Esophagus squamous epithelium (tissue), 5 donors: ENCODE data around the gene LDLRAD4. TPM values are rescaled to one million over a fixed set of nuclear protein-coding genes. Genes with fewer than 3 reads are reported as not detected.

Experiments used
- DNase-seq: peaks from one replicate; lab custom pipeline; 2025; lab: John Stamatoyannopoulos, UW
- H3K27ac ChIP-seq, 4 donors: fragments of 200-600 bp; sonication (generic); one replicate each; pipeline ENCODE4 v1.5.1; 2016 to 2019; ENCODE audit warnings: mild to moderate bottlenecking in 1 of 4
- H3K27me3 ChIP-seq, 4 donors: fragments of 200-600 bp; sonication (generic); 1 replicate in 3 of 4; 2 replicates in 1 of 4; pipeline versions ENCODE4 v1.5.1 to v1.6.0; 2017 to 2021; ENCODE audit warnings: antibody characterized with exemption in 1 of 4
- H3K36me3 ChIP-seq, 3 donors: fragments of 200-600 bp; sonication (generic); one replicate each; pipeline ENCODE4 v1.5.1; 2016 to 2019
- H3K4me1 ChIP-seq, 3 donors: fragments of 200-600 bp; sonication (generic); one replicate each; pipeline ENCODE4 v1.5.1; 2017 to 2019
- H3K4me3 ChIP-seq, 4 donors: fragments of 200-600 bp; sonication (generic); 1 replicate in 3 of 4; 2 replicates in 1 of 4; pipeline ENCODE4 v1.5.1; 2016 to 2019; ENCODE audit warnings: mild to moderate bottlenecking in 2 of 4, moderate library complexity in 1 of 4
- H3K9me3 ChIP-seq, 3 donors: fragments of 200-600 bp; sonication (generic); one replicate each; pipeline ENCODE4 v1.5.1; 2016 to 2019
- POLR2A ChIP-seq, 4 donors: fragments of 450-650 bp; IDR thresholded peaks; one replicate each; pipeline ENCODE4 v1.6.1; 2017; ENCODE audit warnings: antibody characterized with exemption in 4 of 4, mild to moderate bottlenecking in 4 of 4, moderate library complexity in 3 of 4
- WGBS, 2 donors: methylation state at CpG; one replicate each; pipeline ENCODE4 v1.1.5; 2018; 5-methylcytosine and 5-hydroxymethylcytosine counted together
- intact Hi-C: fragments of 100-400 bp; cut with DNase I; formaldehyde crosslinking; loops from one replicate; pipeline ENCODE4 v1.15.0; 2022
- total RNA-seq, 4 donors: library from RNA; depleted of rRNA; stranded (reverse); fragments of >200 nt; gene quantifications; one replicate each; pipeline ENCODE4 v1.1.0, GENCODE V29; 2016
- TF ChIP-seq, protein P1 (sequence below), 6 experiments: fragments of 450-650 bp in 4 of 6; fragments of 200-600 bp in 2 of 6; sonication (generic) in 2 of 6; IDR thresholded peaks; one replicate each; pipeline ENCODE4 v1.5.1; 2016 to 2019; ENCODE audit warnings: antibody characterized with exemption in 6 of 6, mild to moderate bottlenecking in 4 of 6, moderate library complexity in 4 of 6
- donor health status: DM: yes; HTN: yes; CAD: no.

Gene LDLRAD4
- total RNA-seq, 4 donors from 2014 or later = 0.91 to 17.9 (median 6.8) TPM

DNA sequence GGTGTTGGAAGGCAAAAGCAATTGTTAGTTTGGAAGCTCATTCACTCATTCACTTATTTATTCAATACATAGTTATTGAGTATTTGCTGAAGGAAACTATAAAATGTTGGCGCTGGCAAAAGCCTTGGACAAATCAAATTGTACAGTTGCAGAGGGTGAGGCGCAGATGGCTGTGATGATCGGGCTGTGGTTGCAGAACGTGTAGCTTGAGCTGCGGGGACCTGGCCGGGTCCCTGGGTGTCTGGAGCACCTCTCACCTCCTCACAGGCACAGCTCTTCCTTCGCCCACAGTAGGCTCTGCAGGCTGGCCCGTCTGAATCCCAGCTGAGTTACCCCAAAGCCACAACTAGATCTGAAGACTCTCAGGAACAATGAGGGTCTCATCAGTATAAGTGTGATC lies 72.7 kb downstream of the LDLRAD4 start:
- H3K4me1 ChIP-seq = peaks cover 0 to 10% (median 8%) of the 10 kb centered on the region in 3 donors
- no peaks in the 10 kb centered on the region for H3K36me3 ChIP-seq
- intact Hi-C loops = no loop called here
- TF ChIP-seq POLR2A (IDR thresholded peaks at IDR 0.05) = no peak
- TF ChIP-seq, protein P1, sequence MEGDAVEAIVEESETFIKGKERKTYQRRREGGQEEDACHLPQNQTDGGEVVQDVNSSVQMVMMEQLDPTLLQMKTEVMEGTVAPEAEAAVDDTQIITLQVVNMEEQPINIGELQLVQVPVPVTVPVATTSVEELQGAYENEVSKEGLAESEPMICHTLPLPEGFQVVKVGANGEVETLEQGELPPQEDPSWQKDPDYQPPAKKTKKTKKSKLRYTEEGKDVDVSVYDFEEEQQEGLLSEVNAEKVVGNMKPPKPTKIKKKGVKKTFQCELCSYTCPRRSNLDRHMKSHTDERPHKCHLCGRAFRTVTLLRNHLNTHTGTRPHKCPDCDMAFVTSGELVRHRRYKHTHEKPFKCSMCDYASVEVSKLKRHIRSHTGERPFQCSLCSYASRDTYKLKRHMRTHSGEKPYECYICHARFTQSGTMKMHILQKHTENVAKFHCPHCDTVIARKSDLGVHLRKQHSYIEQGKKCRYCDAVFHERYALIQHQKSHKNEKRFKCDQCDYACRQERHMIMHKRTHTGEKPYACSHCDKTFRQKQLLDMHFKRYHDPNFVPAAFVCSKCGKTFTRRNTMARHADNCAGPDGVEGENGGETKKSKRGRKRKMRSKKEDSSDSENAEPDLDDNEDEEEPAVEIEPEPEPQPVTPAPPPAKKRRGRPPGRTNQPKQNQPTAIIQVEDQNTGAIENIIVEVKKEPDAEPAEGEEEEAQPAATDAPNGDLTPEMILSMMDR (IDR thresholded peaks at IDR 0.05) = no peak
- H3K4me3 ChIP-seq = no peak overlapping the region
- no peaks in the 10 kb centered on the region for H3K27me3 ChIP-seq
- 86 to 91% methylated on average over 8 of the region's 8 CpGs for WGBS, 2 donors
- no peak overlapping the region for H3K27ac ChIP-seq
- DNase-seq = no peak
- no peaks in the 10 kb centered on the region for H3K9me3 ChIP-seq

DNA sequence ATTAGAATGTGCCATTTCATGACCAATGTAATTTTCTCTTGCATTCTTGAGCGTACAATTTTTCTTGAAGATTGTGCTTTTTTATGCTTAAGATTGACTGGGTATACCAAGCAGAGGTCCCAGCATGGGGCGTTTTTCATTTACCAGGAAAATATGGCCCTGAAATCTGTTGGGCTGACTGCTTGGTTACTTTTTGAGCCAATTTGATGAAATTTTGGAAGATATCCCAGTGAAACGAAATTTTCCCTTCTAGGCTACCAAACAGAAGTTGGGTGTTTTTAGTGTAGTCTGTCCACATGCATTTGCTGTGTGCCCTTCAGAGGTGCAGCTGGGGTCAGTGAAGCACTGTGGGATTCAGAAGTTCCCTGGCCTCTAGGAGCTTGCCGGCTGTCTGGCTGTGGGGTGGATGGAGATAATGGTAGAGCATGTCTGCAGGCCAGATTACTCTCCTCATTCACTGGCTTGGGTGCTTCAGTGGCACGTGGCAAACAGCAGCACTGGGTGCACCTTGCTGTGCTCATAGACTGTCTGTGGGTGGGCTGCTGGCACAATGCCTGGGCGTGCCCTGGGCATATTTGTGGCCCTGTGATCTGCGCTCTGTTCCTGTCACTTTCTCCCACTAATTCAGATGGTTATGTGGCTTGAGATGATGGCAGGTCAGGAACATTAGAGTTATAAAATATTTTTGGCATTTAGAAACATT lies 73.3 kb downstream of the LDLRAD4 start:
- no peaks in the 10 kb centered on the region for H3K27me3 ChIP-seq
- H3K27ac ChIP-seq = no peak overlapping the region
- WGBS, 2 donors = 67 to 76% methylated on average over 5 of the region's 7 CpGs
- TF ChIP-seq, protein P1 (IDR thresholded peaks at IDR 0.05) = no peak
- TF ChIP-seq POLR2A (IDR thresholded peaks at IDR 0.05) = no peak
- DNase-seq = no peak
- no peaks in the 10 kb centered on the region for H3K9me3 ChIP-seq
- H3K4me1 ChIP-seq = peaks cover 0 to 10% (median 8%) of the 10 kb centered on the region in 3 donors
- H3K4me3 ChIP-seq = no peak overlapping the region
- H3K36me3 ChIP-seq = no peaks in the 10 kb centered on the region
- intact Hi-C loops = no loop called here

DNA sequence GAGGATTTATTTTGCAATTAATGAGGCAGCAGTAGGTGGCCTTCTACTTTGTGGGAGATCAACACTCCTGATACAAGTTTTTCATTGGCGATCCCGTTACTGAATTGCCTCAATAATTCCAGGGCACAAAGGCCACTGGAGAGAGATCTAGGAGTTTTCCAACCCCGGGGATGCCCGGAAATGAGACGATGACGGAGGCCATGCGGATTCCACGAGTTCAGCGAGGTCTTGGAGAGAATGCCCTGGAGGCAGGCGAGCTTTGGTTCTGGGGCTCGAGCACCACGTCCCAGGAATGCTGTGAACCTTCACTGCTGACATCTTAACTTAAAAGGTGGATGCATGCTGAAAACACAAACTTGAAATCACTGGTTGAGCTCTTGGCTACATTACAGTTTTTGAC lies 74.2 kb downstream of the LDLRAD4 start:
- no peak for DNase-seq
- TF ChIP-seq, protein P1 (IDR thresholded peaks at IDR 0.05) = no peak
- no peak for TF ChIP-seq POLR2A (IDR thresholded peaks at IDR 0.05)
- 78 to 90% methylated on average over 3 to 6 of the region's 12 CpGs for whole genome bisulfite sequencing, 2 donors
- Histone ChIP-seq H3K36me3 (no peaks in the 10 kb centered on the region), H3K27me3 (no peaks in the 10 kb centered on the region), H3K9me3 (no peaks in the 10 kb centered on the region), H3K4me3 (no peak overlapping the region), H3K27ac (no peak overlapping the region), H3K4me1 (peaks cover 0 to 10% (median 8%) of the 10 kb centered on the region in 3 donors)
- intact Hi-C loops = no loop called here

DNA sequence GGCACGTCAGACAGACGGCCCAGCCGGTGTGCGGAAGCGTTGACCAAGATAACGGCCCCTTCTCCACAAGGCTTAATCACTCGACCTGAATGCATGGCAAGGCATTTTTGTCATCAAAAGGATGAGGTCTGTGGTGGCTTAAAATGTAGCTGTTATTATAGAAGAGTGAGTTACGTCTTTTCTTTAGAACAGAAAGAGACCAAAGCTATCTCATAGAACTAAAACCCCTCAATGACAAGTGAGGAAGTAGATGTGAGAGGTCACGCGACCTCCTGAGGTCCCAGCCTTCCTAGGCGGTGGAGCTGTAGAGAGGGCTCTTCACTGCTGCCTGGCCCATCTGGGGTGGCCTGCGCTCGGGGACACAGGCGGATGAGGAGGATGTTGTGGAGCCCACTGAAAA lies 75.7 kb downstream of the LDLRAD4 start:
- 78 to 84% methylated on average over 14 of the region's 14 CpGs for WGBS, 2 donors
- no peak for DNase-seq
- no peak for TF ChIP-seq POLR2A (IDR thresholded peaks at IDR 0.05)
- TF ChIP-seq, protein P1 (IDR thresholded peaks at IDR 0.05) = no peak

DNA sequence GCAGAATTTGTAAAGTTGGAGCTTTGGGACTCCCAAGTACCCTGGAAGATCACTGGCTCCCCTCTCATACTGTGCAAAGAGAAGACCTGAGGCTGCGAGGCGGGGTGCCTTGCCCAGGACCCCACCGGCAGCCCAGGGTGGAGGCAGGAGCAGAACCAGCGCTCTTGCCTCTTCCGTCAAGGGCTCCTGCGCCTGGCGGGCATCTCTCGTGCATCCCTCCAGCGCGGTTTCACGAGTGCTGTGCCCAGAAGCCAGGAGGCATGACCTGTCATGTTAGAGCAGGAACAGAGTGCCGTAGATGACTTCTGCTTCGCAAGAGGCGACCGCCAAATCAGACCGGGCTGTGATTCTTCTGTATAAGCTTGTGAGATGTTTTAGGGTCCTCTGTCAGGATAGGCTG lies 77.3 kb downstream of the LDLRAD4 start:
- WGBS, 2 donors = 79 to 100% methylated on average over 3 to 6 of the region's 16 CpGs
- intact Hi-C loops = no loop called here
- no peak overlapping the region for H3K4me3 ChIP-seq
- no peaks in the 10 kb centered on the region for H3K27me3 ChIP-seq
- H3K36me3 ChIP-seq = no peaks in the 10 kb centered on the region
- H3K27ac ChIP-seq = no peak overlapping the region
- H3K4me1 ChIP-seq = peaks cover 0 to 4% (median 0%) of the 10 kb centered on the region in 3 donors
- TF ChIP-seq, protein P1 (IDR thresholded peaks at IDR 0.05) = no peak
- TF ChIP-seq POLR2A (IDR thresholded peaks at IDR 0.05) = no peak
- DNase-seq = no peak
- no peaks in the 10 kb centered on the region for H3K9me3 ChIP-seq

More for the DNA sequence above, 75.7 kb downstream of the LDLRAD4 start:
- Histone ChIP-seq H3K9me3 (no peaks in the 10 kb centered on the region), H3K4me3 (no peak overlapping the region), H3K27ac (no peak overlapping the region), H3K36me3 (no peaks in the 10 kb centered on the region), H3K4me1 (peaks cover 0 to 5% (median 4%) of the 10 kb centered on the region in 3 donors), H3K27me3 (no peaks in the 10 kb centered on the region)
- intact Hi-C loops = no loop called here
